Measurements from ENCODE around the gene IGFL2.
"Not testable (repeated sequence)": the region's sequence is repeated elsewhere in the genome, so short reads cannot be mapped to it uniquely, and the experiment has no call there.

The IGFL2 gene

DNA sequence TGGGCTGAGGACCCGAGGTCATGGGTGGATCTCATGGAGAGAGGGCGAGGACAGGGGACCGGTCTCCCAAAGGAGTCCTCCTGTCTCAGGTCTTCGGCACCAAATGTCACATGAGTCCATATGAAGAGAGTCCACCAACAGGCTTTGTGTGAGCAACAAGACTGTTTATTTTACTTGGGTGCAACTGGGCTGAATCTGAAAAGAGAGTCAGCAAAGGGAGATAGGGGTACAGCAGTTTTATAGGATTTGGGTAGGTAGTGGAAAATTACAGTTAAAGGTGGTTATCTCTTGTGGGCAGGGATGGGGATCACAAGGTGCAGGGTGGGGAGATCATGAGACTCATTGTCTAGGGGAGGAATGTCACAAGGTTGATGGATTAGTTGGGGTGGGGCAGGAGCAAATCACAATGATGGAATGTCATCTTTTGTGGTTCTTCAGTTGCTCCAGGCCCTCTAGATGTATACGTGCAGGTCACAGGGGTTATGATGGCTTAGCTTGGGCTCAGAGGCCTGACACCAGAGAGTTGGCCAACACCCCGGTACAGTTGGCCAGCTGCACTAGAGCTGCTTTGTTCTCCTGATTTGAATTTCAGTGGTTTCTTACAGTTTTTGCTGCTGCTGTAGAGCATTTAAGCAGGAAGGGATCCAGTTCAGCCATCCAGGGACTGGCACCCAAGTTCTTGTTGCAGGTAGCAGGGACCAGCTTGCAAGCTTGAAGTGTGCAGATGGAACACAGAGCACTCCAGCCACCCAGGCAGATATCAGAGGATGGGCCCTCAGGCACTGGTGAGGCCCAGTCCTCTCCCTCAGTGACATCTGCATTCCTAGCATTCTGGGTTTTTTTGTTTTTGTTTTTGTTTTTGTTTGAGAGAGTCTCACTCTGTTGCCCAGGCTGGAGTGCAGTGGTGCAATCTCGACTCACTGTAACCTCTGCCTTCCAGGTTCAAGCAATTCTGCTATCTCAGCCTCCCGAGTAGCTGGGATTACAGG lies 55.1 kb downstream of the IGFL2 start:
- H3K36me3 ChIP-seq (ENCODE audit: insufficient read depth, low read length), result no peaks in the 10 kb centered on the region
- H3K4me3 ChIP-seq (ENCODE audit: low read depth in 1 of 2, low read length in 2 of 2), result no peak overlapping the region
- no peaks in the 10 kb centered on the region for H3K9me3 ChIP-seq (ENCODE audit: low read length)
- no peak overlapping the region for H3K27ac ChIP-seq (ENCODE audit: low read depth, low read length)
- peaks cover 3% of the 10 kb centered on the region for H3K4me1 ChIP-seq (ENCODE audit: insufficient read depth, low read length)
- no peaks in the 10 kb centered on the region for H3K27me3 ChIP-seq (ENCODE audit: control insufficient read depth in 1 of 2, insufficient read depth in 2 of 2, low read length in 2 of 2)
- H3K9ac ChIP-seq (ENCODE audit: low read length), result no peak overlapping the region

DNA sequence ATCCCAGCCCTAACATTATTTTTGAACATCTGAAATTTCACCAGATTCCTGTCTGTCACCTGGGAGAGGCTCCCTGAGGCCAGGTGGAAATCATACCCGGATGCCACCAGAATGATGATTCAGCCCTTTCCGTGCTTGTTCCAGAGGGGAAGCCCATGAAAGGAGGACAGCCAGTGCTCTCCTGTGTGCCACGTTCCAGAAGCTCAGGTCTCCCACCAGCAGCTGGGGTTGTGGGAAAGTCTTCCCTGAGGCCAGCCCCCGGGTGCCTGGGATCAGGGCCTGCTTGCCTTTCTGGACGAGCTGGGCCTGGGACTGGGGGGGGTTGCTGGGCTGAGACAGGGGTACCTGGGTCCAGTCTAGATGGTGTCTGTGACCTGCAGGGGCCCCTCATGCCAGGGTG lies 56.0 kb downstream of the IGFL2 start:
- H3K27ac ChIP-seq (ENCODE audit: low read depth, low read length), result no peak overlapping the region
- no peaks in the 10 kb centered on the region for H3K9me3 ChIP-seq (ENCODE audit: low read length)
- no peaks in the 10 kb centered on the region for H3K36me3 ChIP-seq (ENCODE audit: insufficient read depth, low read length)
- no peaks in the 10 kb centered on the region for H3K27me3 ChIP-seq (ENCODE audit: control insufficient read depth in 1 of 2, insufficient read depth in 2 of 2, low read length in 2 of 2)
- H3K9ac ChIP-seq (ENCODE audit: low read length), result no peak overlapping the region
- peaks cover 3% of the 10 kb centered on the region for H3K4me1 ChIP-seq (ENCODE audit: insufficient read depth, low read length)
- H3K4me3 ChIP-seq (ENCODE audit: low read depth in 1 of 2, low read length in 2 of 2), result no peak overlapping the region

DNA sequence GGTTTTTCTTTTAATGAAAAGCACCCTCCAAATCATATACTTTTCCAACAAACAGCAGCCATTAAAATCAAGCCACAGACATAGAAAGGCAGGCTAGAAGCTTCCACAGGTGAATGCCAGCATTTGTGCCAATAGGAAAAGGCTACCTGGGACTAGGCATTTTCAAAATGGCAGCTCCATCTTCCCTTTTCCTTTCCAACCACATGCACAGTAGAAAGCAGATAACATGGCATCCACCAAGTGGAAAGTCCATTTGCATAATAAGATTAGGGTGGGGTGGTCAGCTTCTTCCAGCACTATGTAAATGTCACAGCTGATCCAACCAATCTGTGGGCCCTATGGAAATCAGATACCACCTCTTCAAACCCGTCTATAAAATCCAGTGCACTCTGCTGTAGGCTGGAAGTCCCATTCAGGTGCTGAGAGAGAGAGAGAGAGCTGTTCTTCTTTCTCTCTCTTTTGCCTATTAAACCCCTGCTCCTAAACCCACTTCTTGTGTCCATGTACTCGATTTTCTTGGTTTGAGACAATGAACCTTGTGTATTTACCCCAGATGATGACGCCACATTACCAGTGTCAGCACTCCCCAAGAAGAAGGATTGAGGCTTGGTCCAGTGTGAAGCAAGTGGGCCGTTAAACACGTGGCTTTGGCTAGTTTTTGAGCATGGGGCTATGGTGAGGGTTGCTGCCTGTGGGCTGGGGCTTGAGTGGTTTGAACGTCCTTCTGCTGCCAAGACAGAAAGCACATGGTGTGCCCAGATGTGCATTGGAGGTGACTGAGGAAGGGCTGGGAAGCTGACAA lies 57.3 kb downstream of the IGFL2 start:
- Histone ChIP-seq H3K36me3 (ENCODE audit: insufficient read depth, low read length) (no peaks in the 10 kb centered on the region), H3K4me3 (ENCODE audit: low read depth in 1 of 2, low read length in 2 of 2) (no peak overlapping the region), H3K27me3 (ENCODE audit: control insufficient read depth in 1 of 2, insufficient read depth in 2 of 2, low read length in 2 of 2) (no peaks in the 10 kb centered on the region), H3K27ac (ENCODE audit: low read depth, low read length) (no peak overlapping the region), H3K9ac (ENCODE audit: low read length) (no peak overlapping the region), H3K9me3 (ENCODE audit: low read length) (no peaks in the 10 kb centered on the region), H3K4me1 (ENCODE audit: insufficient read depth, low read length) (peaks cover 3% of the 10 kb centered on the region)

DNA sequence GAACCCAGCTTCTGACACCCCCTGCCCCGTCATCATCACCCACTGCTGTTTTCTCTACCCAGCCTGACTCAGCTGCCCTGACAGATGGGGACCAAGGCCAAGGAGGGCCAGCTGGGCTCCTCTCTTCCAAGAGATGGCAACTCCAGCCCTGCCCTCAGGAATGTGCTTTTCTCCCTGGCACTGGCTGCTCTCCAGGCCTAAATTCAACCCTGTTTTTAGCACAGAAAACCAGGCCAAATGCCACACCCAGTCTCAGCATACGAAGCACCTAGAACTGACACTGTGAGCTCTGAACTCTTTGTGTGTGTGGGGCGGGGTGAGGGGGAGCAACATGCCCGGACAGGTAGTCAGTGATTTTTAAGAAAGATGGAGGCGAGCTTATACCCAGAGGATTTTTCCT lies 58.1 kb downstream of the IGFL2 start:
- no peak overlapping the region for H3K27ac ChIP-seq (ENCODE audit: low read depth, low read length)
- H3K9ac ChIP-seq (ENCODE audit: low read length), result no peak overlapping the region
- H3K27me3 ChIP-seq (ENCODE audit: control insufficient read depth in 1 of 2, insufficient read depth in 2 of 2, low read length in 2 of 2), result no peaks in the 10 kb centered on the region
- H3K36me3 ChIP-seq (ENCODE audit: insufficient read depth, low read length), result no peaks in the 10 kb centered on the region
- no peak overlapping the region for H3K4me3 ChIP-seq (ENCODE audit: low read depth in 1 of 2, low read length in 2 of 2)
- no peaks in the 10 kb centered on the region for H3K9me3 ChIP-seq (ENCODE audit: low read length)
- peaks cover 3% of the 10 kb centered on the region for H3K4me1 ChIP-seq (ENCODE audit: insufficient read depth, low read length)

DNA sequence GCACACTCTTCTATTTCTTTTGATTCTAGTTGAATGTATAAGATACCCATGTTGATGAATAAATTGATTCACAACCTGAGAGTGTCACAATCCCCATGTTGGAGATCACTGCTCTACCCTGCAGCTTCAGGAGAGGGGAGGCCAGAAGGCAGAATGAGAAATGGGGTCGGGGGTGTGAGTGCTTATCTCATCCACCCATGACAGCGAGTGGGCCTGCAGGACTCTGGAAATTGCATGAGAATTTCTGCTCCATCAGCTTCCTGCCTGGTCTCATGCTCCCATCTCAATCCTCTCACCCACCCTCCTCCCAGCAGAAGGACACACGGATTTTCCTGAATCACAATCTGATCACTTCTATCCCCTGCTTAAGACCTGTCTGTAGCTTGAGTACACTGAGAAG lies 58.6 kb downstream of the IGFL2 start:
- Histone ChIP-seq H3K36me3 (ENCODE audit: insufficient read depth, low read length) (no peaks in the 10 kb centered on the region), H3K9me3 (ENCODE audit: low read length) (no peaks in the 10 kb centered on the region), H3K27ac (ENCODE audit: low read depth, low read length) (no peak overlapping the region), H3K4me3 (ENCODE audit: low read depth in 1 of 2, low read length in 2 of 2) (no peak overlapping the region), H3K4me1 (ENCODE audit: insufficient read depth, low read length) (peaks cover 3% of the 10 kb centered on the region), H3K9ac (ENCODE audit: low read length) (no peak overlapping the region), H3K27me3 (ENCODE audit: control insufficient read depth in 1 of 2, insufficient read depth in 2 of 2, low read length in 2 of 2) (no peaks in the 10 kb centered on the region)

DNA sequence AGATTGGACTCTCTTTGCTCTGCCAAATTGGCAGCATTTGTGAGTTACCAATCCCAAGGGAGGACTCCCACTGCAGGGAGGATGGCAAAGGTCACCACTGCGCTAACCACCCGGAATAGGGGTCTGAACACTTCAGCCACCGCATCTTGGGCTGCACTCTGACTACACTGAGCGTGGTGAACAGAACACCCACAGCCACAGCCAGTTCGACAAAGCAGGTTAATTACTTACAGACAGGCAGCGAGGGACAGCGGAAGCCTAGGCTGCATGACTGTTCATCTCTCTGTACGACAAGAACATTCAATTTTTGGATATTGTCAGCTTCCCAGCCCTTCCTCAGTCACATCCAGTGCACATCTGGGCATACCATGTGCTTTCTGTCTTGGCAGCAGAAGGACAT lies 59.8 kb downstream of the IGFL2 start:
- H3K9me3 ChIP-seq (ENCODE audit: low read length); H3K27me3 ChIP-seq (ENCODE audit: control insufficient read depth in 1 of 2, insufficient read depth in 2 of 2, low read length in 2 of 2); H3K4me1 ChIP-seq (ENCODE audit: insufficient read depth, low read length); H3K36me3 ChIP-seq (ENCODE audit: insufficient read depth, low read length); H3K9ac ChIP-seq (ENCODE audit: low read length); H3K4me3 ChIP-seq (ENCODE audit: low read depth in 1 of 2, low read length in 2 of 2); H3K27ac ChIP-seq (ENCODE audit: low read depth, low read length): not testable (repeated sequence)

DNA sequence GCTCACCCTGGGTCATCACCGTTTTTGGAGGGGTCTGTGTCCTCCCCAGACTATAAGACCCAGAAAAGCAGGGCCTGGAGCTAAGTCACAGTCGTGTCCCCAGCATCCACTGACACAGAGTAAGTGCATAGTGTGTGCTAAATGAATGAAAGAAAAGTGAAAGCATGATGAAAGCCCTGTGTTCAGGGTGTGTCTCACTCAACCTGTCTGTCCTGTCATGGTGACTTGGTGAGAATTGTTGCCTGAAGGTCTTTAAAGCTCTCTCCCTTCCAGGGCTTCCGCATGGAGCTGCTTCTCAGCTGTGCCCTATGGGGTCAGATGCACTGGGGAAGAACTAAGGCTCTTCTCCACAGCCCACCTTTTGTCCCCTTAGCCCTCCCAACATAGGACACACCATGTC lies 61.0 kb downstream of the IGFL2 start:
- Histone ChIP-seq H3K4me1 (ENCODE audit: insufficient read depth, low read length) (peaks cover 3% of the 10 kb centered on the region), H3K4me3 (ENCODE audit: low read depth in 1 of 2, low read length in 2 of 2) (no peak overlapping the region), H3K36me3 (ENCODE audit: insufficient read depth, low read length) (no peaks in the 10 kb centered on the region), H3K9ac (ENCODE audit: low read length) (no peak overlapping the region), H3K27ac (ENCODE audit: low read depth, low read length) (no peak overlapping the region), H3K9me3 (ENCODE audit: low read length) (no peaks in the 10 kb centered on the region), H3K27me3 (ENCODE audit: control insufficient read depth in 1 of 2, insufficient read depth in 2 of 2, low read length in 2 of 2) (no peaks in the 10 kb centered on the region)

DNA sequence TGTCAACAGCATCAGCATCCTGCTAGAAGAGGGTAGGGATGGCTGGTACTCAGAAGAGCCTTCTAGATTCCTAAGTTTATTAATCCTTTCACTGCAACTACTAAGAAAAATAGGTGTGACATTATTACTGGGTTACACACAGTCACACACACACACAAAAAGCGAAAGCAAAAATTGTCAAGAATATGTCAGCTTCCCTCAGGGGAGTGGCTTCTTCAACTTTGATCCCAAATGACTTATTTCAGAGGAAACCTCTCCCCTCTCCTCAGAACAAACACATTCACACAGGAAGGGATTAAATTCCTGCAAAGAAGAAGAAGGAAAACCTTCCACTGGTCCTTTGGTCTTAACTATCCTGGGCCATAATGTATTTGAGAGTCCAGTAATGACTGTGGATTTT lies 61.4 kb downstream of the IGFL2 start:
- Histone ChIP-seq H3K4me1 (ENCODE audit: insufficient read depth, low read length) (peaks cover 3% of the 10 kb centered on the region), H3K4me3 (ENCODE audit: low read depth in 1 of 2, low read length in 2 of 2) (no peak overlapping the region), H3K36me3 (ENCODE audit: insufficient read depth, low read length) (no peaks in the 10 kb centered on the region), H3K9me3 (ENCODE audit: low read length) (no peaks in the 10 kb centered on the region), H3K27me3 (ENCODE audit: control insufficient read depth in 1 of 2, insufficient read depth in 2 of 2, low read length in 2 of 2) (no peaks in the 10 kb centered on the region), H3K9ac (ENCODE audit: low read length) (no peak overlapping the region), H3K27ac (ENCODE audit: low read depth, low read length) (no peak overlapping the region)

DNA sequence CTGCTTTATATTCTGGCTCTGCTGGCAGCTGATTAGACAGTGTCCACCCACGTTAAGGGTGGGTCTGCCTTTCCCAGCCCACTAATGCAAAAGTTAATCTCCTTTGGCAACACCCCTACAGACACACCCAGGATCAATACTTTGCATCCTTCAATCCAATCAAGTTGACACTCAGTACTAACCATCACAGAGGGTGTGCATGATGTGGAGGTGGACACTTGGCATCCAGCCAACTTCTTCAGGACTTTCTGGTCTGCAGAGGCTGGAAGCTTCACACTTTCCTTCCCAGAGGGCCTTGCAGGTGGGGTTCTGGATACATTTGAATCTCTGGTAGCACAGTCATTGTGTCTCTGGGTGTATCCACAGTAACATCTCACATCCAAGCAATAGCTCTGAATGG lies 62.6 kb downstream of the IGFL2 start:
- Histone ChIP-seq H3K9me3 (ENCODE audit: low read length) (no peaks in the 10 kb centered on the region), H3K27me3 (ENCODE audit: control insufficient read depth in 1 of 2, insufficient read depth in 2 of 2, low read length in 2 of 2) (no peaks in the 10 kb centered on the region), H3K4me3 (ENCODE audit: low read depth in 1 of 2, low read length in 2 of 2) (no peak overlapping the region), H3K4me1 (ENCODE audit: insufficient read depth, low read length) (peaks cover 3% of the 10 kb centered on the region), H3K36me3 (ENCODE audit: insufficient read depth, low read length) (no peaks in the 10 kb centered on the region), H3K27ac (ENCODE audit: low read depth, low read length) (no peak overlapping the region), H3K9ac (ENCODE audit: low read length) (no peak overlapping the region)
